ENCODE results near the gene GABRD. TPM values are rescaled to one million over a fixed set of nuclear protein-coding genes. Genes with fewer than 3 reads are reported as not detected.

Gene GABRD
- total and polyA plus RNA-seq, 2 experiments from 2014 or later = 2.1 to 5.1 TPM

DNA sequence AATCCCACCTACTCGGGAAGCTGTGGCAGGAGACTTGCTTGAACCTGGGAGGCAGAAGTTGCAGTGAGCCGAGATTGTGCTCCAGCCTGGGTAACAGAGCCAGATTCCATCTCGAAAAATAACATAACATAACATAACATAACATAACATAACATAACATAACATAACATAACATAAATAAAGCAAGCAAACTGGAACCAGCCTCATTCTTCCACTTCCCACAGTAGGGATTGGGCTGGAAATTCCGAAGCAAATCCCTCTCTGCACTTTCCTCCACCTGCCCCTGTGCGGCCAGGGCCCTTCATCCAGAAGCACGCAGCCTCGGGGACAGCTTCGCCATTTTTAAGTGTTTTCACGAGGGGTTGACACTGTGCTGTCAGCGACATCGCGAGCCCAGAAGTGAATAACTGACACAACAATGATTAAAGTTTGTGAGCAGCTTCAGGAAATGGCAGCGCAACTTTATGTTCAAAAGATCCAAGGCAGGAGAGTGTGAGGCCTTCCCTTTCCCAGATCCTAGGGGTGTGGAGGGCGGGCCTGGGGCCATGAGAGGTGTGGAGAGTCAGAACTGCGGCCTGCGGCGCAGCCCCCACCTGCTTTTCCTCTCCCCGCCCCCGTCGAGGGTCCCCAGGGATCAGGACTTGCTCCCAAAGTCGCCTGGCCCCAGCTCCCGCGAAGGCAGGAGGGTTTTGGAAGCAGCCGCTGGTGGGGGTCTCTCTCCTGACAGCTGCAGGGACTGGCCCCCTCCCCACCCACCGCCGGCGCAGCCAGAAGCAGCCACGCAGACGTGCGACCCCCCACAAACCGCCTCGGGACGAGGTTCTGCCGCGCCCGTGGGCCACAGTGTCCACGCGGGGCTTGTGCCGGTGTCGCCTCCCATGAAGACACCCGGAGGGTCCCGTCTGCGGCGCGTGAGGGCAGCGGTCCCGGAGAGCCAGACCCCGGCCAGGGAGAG, 651 bp upstream of the GABRD start:
- Histone ChIP-seq H3K27me3 (ENCODE audit: insufficient read depth) (peaks cover 14% of the 10 kb centered on the region), H2AFZ (peak overlapping the region; percentile 90), H3K4me1 (ENCODE audit: insufficient read depth) (peaks cover 8% of the 10 kb centered on the region; the same call in 1 of the 2 replicates), H3F3A (replicated peaks; ENCODE audit: low read depth) (peaks cover 7% of the 10 kb centered on the region; the same call in 1 of the 2 replicates), H4K20me1 (replicated peaks; ENCODE audit: insufficient read depth) (no peaks in the 10 kb centered on the region), H3K9me2 (ENCODE audit: insufficient read depth) (no peaks in the 10 kb centered on the region), H3K36me3 (ENCODE audit: insufficient read depth) (no peaks in the 10 kb centered on the region), H3K4me2 (peak overlapping the region; percentile 72), H3K79me2 (replicated peaks; ENCODE audit: insufficient read depth) (no peaks in the 10 kb centered on the region), H3K27ac (ENCODE audit: low read depth) (no peak overlapping the region), H3K4me3 (peak overlapping the region; percentile 57)
- H3K27me3 Mint-ChIP-seq (ENCODE audit: insufficient read depth, low read depth, poor library complexity) = peaks cover 40% of the 10 kb centered on the region
- H3K4me1 Mint-ChIP-seq = peaks cover 9% of the 10 kb centered on the region
- no peak for TF ChIP-seq NANOG (IDR thresholded peaks at IDR 0.05; ENCODE audit: borderline replicate concordance)
- TF ChIP-seq, protein P1, sequence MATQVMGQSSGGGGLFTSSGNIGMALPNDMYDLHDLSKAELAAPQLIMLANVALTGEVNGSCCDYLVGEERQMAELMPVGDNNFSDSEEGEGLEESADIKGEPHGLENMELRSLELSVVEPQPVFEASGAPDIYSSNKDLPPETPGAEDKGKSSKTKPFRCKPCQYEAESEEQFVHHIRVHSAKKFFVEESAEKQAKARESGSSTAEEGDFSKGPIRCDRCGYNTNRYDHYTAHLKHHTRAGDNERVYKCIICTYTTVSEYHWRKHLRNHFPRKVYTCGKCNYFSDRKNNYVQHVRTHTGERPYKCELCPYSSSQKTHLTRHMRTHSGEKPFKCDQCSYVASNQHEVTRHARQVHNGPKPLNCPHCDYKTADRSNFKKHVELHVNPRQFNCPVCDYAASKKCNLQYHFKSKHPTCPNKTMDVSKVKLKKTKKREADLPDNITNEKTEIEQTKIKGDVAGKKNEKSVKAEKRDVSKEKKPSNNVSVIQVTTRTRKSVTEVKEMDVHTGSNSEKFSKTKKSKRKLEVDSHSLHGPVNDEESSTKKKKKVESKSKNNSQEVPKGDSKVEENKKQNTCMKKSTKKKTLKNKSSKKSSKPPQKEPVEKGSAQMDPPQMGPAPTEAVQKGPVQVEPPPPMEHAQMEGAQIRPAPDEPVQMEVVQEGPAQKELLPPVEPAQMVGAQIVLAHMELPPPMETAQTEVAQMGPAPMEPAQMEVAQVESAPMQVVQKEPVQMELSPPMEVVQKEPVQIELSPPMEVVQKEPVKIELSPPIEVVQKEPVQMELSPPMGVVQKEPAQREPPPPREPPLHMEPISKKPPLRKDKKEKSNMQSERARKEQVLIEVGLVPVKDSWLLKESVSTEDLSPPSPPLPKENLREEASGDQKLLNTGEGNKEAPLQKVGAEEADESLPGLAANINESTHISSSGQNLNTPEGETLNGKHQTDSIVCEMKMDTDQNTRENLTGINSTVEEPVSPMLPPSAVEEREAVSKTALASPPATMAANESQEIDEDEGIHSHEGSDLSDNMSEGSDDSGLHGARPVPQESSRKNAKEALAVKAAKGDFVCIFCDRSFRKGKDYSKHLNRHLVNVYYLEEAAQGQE (IDR thresholded peaks at IDR 0.05; ENCODE audit: unreplicated experiment) = no peak
- TF ChIP-seq CREB1 (CRISPR knock-in tag; IDR thresholded peaks at IDR 0.05; ENCODE audit: low read depth) = no peak
- no peak overlapping the region for H3K27ac Mint-ChIP-seq
- ATAC-seq (peak; percentile 27), DNase-seq (ENCODE audit: low spot score) (peak; percentile 44)
- no peaks in the 10 kb centered on the region for H3K36me3 Mint-ChIP-seq (ENCODE audit: low read depth)
- H3K9me3 Mint-ChIP-seq = no peaks in the 10 kb centered on the region
- H3K4me3 Mint-ChIP-seq = peak overlapping the region; percentile 74

DNA sequence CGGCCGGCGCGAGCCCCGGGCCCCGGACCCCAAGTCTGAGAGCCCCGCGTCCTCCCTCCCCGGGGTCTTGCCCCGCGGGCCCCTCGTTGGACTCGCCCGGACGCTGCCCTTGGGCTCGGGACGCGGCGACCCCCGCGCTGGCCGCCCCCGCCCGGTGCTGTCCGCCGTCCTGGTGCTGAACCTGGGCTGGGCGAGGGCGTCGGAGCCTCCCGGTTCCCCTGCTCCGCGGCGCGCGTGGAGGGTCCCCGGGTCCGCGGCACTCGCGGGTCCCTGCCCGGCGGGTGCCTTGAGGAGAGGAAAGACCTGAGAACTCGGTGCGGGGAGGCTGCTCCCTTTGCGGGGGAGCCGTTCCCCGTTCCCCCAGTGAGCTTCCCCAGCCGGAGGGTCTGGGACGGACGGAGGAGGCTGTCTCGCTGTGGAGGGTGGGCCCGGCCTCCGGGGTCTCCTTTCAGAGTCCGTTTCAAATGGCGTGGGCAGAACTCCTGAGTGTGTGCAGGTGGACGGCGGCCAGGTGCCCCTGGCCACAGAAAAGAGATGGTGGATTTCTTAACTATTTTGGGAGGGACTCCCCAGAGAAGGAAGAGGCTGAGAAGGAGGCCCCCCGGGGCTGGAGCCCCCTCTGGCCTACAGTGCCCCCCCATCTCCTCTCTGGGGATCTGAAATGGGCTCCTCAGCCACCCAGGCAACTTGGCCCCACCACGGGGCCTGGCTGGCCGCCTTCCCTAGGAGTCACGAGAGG, 595 bp downstream of the GABRD start:
- peaks cover 9% of the 10 kb centered on the region for H3K4me1 Mint-ChIP-seq
- H3K36me3 Mint-ChIP-seq (ENCODE audit: low read depth) = no peaks in the 10 kb centered on the region
- H3F3A ChIP-seq (replicated peaks; ENCODE audit: low read depth) = peaks cover 7% of the 10 kb centered on the region; the same call in 1 of the 2 replicates
- no peaks in the 10 kb centered on the region for H3K9me3 Mint-ChIP-seq
- ATAC-seq (peak; percentile 47), DNase-seq (ENCODE audit: low spot score) (peak; percentile 69)
- peak overlapping the region; percentile 43; the same call in 2 of the 3 replicates for H3K4me3 Mint-ChIP-seq
- no peaks in the 10 kb centered on the region for H3K79me2 ChIP-seq (replicated peaks; ENCODE audit: insufficient read depth)
- no peaks in the 10 kb centered on the region for H3K9me2 ChIP-seq (ENCODE audit: insufficient read depth)
- H4K20me1 ChIP-seq (replicated peaks; ENCODE audit: insufficient read depth) = no peaks in the 10 kb centered on the region
- H3K4me2 ChIP-seq = peak overlapping the region; percentile 75
- H3K27me3 ChIP-seq (ENCODE audit: insufficient read depth) = peaks cover 14% of the 10 kb centered on the region
- H3K4me3 ChIP-seq = peak overlapping the region; percentile 51
- no peaks in the 10 kb centered on the region for H3K36me3 ChIP-seq (ENCODE audit: insufficient read depth)
- no peak overlapping the region for H3K27ac ChIP-seq (ENCODE audit: low read depth)
- no peak overlapping the region for H3K27ac Mint-ChIP-seq
- no peak overlapping the region for H2AFZ ChIP-seq
- peaks cover 40% of the 10 kb centered on the region for H3K27me3 Mint-ChIP-seq (ENCODE audit: insufficient read depth, low read depth, poor library complexity)
- TF ChIP-seq, protein P2, sequence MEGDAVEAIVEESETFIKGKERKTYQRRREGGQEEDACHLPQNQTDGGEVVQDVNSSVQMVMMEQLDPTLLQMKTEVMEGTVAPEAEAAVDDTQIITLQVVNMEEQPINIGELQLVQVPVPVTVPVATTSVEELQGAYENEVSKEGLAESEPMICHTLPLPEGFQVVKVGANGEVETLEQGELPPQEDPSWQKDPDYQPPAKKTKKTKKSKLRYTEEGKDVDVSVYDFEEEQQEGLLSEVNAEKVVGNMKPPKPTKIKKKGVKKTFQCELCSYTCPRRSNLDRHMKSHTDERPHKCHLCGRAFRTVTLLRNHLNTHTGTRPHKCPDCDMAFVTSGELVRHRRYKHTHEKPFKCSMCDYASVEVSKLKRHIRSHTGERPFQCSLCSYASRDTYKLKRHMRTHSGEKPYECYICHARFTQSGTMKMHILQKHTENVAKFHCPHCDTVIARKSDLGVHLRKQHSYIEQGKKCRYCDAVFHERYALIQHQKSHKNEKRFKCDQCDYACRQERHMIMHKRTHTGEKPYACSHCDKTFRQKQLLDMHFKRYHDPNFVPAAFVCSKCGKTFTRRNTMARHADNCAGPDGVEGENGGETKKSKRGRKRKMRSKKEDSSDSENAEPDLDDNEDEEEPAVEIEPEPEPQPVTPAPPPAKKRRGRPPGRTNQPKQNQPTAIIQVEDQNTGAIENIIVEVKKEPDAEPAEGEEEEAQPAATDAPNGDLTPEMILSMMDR (conservative IDR thresholded peaks at IDR 0.05; ENCODE audit: low read depth in 2 of 2) = no peak
- TF ChIP-seq ZNF331 (CRISPR knock-in tag; IDR thresholded peaks at IDR 0.05; ENCODE audit: low read depth) (no peak), ETS1 (IDR thresholded peaks at IDR 0.05) (no peak)
- TF ChIP-seq, protein P1 (IDR thresholded peaks at IDR 0.05; ENCODE audit: unreplicated experiment) = peak; percentile 88
- H3K4me1 ChIP-seq (ENCODE audit: insufficient read depth) = peaks cover 8% of the 10 kb centered on the region; the same call in 1 of the 2 replicates
